ENCODE measurements around the gene CKAP4. TPM values are rescaled to one million over a fixed set of nuclear protein-coding genes. Genes with fewer than 3 reads are reported as not detected.

The CKAP4 gene
- total and polyA plus RNA-seq, 2 donors (not counting 3 experiments of a cell fraction or from before 2014, with no cell fraction given), result 117 to 223 TPM

GRCh38 chr12:106291342-106291741 is 43.5 kb upstream of the CKAP4 start:
- Histone ChIP-seq H4K20me1 (replicated peaks; ENCODE audit: control insufficient read depth, extremely low read depth, insufficient read depth, low read length) (no peaks in the 10 kb centered on the region), H3K36me3 (ENCODE audit: control insufficient read depth in 2 of 2, extremely low read depth in 1 of 2, insufficient read depth in 2 of 2, low read length in 2 of 2) (no peaks in the 10 kb centered on the region), H3K9ac (replicated peaks; ENCODE audit: extremely low read depth, insufficient read depth, low read length) (no peak overlapping the region), H3K9me3 (replicated peaks; ENCODE audit: control insufficient read depth, insufficient read depth, low read length) (no peaks in the 10 kb centered on the region), H3K9me1 (replicated peaks; ENCODE audit: control insufficient read depth, extremely low read depth, insufficient read depth, low read length) (no peaks in the 10 kb centered on the region), H3K4me2 (ENCODE audit: insufficient read depth, low read length) (no peak overlapping the region), H3K27me3 (ENCODE audit: control insufficient read depth in 2 of 2, insufficient read depth in 2 of 2, low read length in 2 of 2) (peaks cover 0 to 2% of the 10 kb centered on the region in 2 experiments), H2AFZ (ENCODE audit: low read depth, low read length) (peak overlapping the region; percentile 35), H3K4me1 (ENCODE audit: control insufficient read depth, extremely low read depth, insufficient read depth, low read length) (no peaks in the 10 kb centered on the region), H3K4me3 (replicated peaks in 1 of 3; ENCODE audit: insufficient read depth in 1 of 3, low read depth in 1 of 3, low read length in 3 of 3) (no peak overlapping the region), H3K27ac (ENCODE audit: insufficient read depth, low read depth, low read length) (no peak overlapping the region), H3K79me2 (ENCODE audit: control insufficient read depth, insufficient read depth, low read length) (no peaks in the 10 kb centered on the region)
- CTCF ChIA-PET, result no interaction called here
- TF ChIP-seq POLR2A (IDR thresholded peaks at IDR 0.05; ENCODE audit: low read depth, low read length) (no peak), JUN (IDR thresholded peaks at IDR 0.05; ENCODE audit: borderline replicate concordance, insufficient read depth, insufficient read length, low read depth) (no peak), FOS (IDR thresholded peaks at IDR 0.05; ENCODE audit: borderline replicate concordance, insufficient read depth, low read length) (no peak), CTCF (IDR thresholded peaks at IDR 0.05; ENCODE audit: extremely low read depth in 1 of 2, insufficient read depth in 1 of 2, low read depth in 1 of 2, low read length in 2 of 2) (no peak), GATA2 (IDR thresholded peaks at IDR 0.05; ENCODE audit: insufficient read depth, insufficient read length, low read depth, low read length) (no peak), MYC (IDR thresholded peaks at IDR 0.05; ENCODE audit: low read depth, low read length) (no peak), POLR2AphosphoS5 (IDR thresholded peaks at IDR 0.05; ENCODE audit: insufficient read depth, low read depth, low read length) (no peak), EZH2 (IDR thresholded peaks at IDR 0.05; ENCODE audit: borderline replicate concordance, low read depth, low read length, severe bottlenecking) (no peak), MAX (IDR thresholded peaks at IDR 0.05; ENCODE audit: insufficient read depth, insufficient read length) (no peak)
- dilution Hi-C loops (cut with MboI; ENCODE audit: extremely low pct_ligation_motif_present, low sequenced_read_pairs), result no loop called here
- no TSS peak for BruUV-seq (replicated peaks)
- no peak for DNase-seq (ENCODE audit: low read depth, low spot score)
- intact Hi-C loops (cut with micrococcal nuclease), result no loop called here
- FAIRE-seq, result no peak
- POLR2A ChIA-PET, result no interaction called here

All from endothelial cell of umbilical vein (primary cell).